Progenitor cell of endocrine pancreas (in vitro differentiated cells): ENCODE data around the gene TMEM121. TPM values are rescaled to one million over a fixed set of nuclear protein-coding genes. Genes with fewer than 3 reads are reported as not detected.

ENCODE experiments used
- DNase-seq: peaks from one replicate; pipeline ENCODE4 v3.0.0; 2021; ENCODE audit warnings: low spot score; ENCODE audit not compliant: unreplicated experiment
- H3K27ac Mint-ChIP-seq: 2 replicates; pipeline ENCODE4 v1.8.0; 2021; ENCODE audit warnings: mild to moderate bottlenecking, moderate library complexity, mixed read lengths
- H3K27me3 Mint-ChIP-seq: 2 replicates; pipeline ENCODE4 v1.8.0; 2021; ENCODE audit warnings: mixed read lengths
- H3K36me3 Mint-ChIP-seq: 2 replicates; pipeline ENCODE4 v1.8.0; 2022; ENCODE audit warnings: mixed read lengths; ENCODE audit not compliant: insufficient read depth
- H3K4me1 Mint-ChIP-seq: 2 replicates; pipeline ENCODE4 v1.8.0; 2021; ENCODE audit warnings: low read depth, mixed read lengths
- H3K4me3 Mint-ChIP-seq: 2 replicates; pipeline ENCODE4 v1.8.0; 2021; ENCODE audit warnings: low read depth, mild to moderate bottlenecking, moderate library complexity, mixed read lengths
- H3K9me3 Mint-ChIP-seq: 2 replicates; pipeline ENCODE4 v1.8.0; 2021; ENCODE audit warnings: low read depth, mixed read lengths
- CTCF ChIP-seq: fragments of 200-600 bp; sonication (generic); IDR thresholded peaks from one replicate; pipeline ENCODE4 v1.5.0; 2021; ENCODE audit warnings: antibody characterized with exemption, mild to moderate bottlenecking; ENCODE audit not compliant: unreplicated experiment
- total RNA-seq: library from RNA; stranded (reverse); gene quantifications from 2 replicates; pipeline ENCODE4 v1.2.1, GENCODE V29; 2021

TMEM121 gene
- total RNA-seq, 1 donor from 2014 or later, result 4.5 TPM

GRCh38 chr14:105532735-105533141, 6.4 kb downstream of the TMEM121 start:
- Mint-ChIP-seq H3K27ac (peak overlapping the region; percentile 45), H3K27me3 (peaks cover 18% of the 10 kb centered on the region), H3K9me3 (no peaks in the 10 kb centered on the region), H3K4me1 (no peaks in the 10 kb centered on the region), H3K4me3 (no peak overlapping the region), H3K36me3 (no peaks in the 10 kb centered on the region)
- DNase-seq, result no peak
- TF ChIP-seq CTCF, result peak; percentile 28

GRCh38 chr14:105533391-105533790, 7.0 kb downstream of the TMEM121 start:
- Mint-ChIP-seq H3K27me3 (peaks cover 18% of the 10 kb centered on the region), H3K9me3 (no peaks in the 10 kb centered on the region), H3K27ac (no peak overlapping the region), H3K4me1 (no peaks in the 10 kb centered on the region), H3K36me3 (no peaks in the 10 kb centered on the region), H3K4me3 (no peak overlapping the region)
- no peak for TF ChIP-seq CTCF
- no peak for DNase-seq

- H3K27me3 Mint-ChIP-seq, result peaks cover 18% of the 10 kb centered on the region
- no peak for TF ChIP-seq CTCF
- no peak overlapping the region for H3K27ac Mint-ChIP-seq
- H3K36me3 Mint-ChIP-seq, result peaks cover 1% of the 10 kb centered on the region
- H3K4me1 Mint-ChIP-seq, result no peaks in the 10 kb centered on the region
- H3K4me3 Mint-ChIP-seq, result no peak overlapping the region
- H3K9me3 Mint-ChIP-seq, result no peaks in the 10 kb centered on the region
- no peak for DNase-seq
Measured at GRCh38 chr14:105533811-105534498, 7.6 kb downstream of the TMEM121 start.

- Mint-ChIP-seq H3K27me3 (peaks cover 18% of the 10 kb centered on the region), H3K36me3 (peaks cover 1% of the 10 kb centered on the region), H3K4me3 (no peak overlapping the region), H3K9me3 (no peaks in the 10 kb centered on the region), H3K27ac (no peak overlapping the region), H3K4me1 (no peaks in the 10 kb centered on the region)
- TF ChIP-seq CTCF, result no peak
- DNase-seq, result no peak
Measured at GRCh38 chr14:105534586-105534985, 8.2 kb downstream of the TMEM121 start.

- Mint-ChIP-seq H3K27me3 (peaks cover 18% of the 10 kb centered on the region), H3K9me3 (no peaks in the 10 kb centered on the region), H3K27ac (no peak overlapping the region), H3K36me3 (peaks cover 1% of the 10 kb centered on the region), H3K4me1 (no peaks in the 10 kb centered on the region), H3K4me3 (no peak overlapping the region)
- no peak for DNase-seq
- TF ChIP-seq CTCF, result no peak
Measured at GRCh38 chr14:105536051-105536450, 9.7 kb downstream of the TMEM121 start.
